HG03432 (cell line): ENCODE data around the gene CPVL.
"Not testable (repeated sequence)": the region's sequence is repeated elsewhere in the genome, so short reads cannot be mapped to it uniquely, and the experiment has no call there.

Source experiments
- ATAC-seq: cut with Tn5 transposase; IDR thresholded peaks from one replicate; pipeline ENCODE4 v1.9.1; 2021; ENCODE audit warnings: mild to moderate bottlenecking, moderate library complexity; ENCODE audit not compliant: unreplicated experiment

The CPVL gene

GRCh38 chr7:29093091-29093490 is 53.2 kb downstream of the CPVL start:
- ATAC-seq: not testable (repeated sequence)

- ATAC-seq: peak; percentile 90
Measured at GRCh38 chr7:29091715-29092114, 54.6 kb downstream of the CPVL start.

DNA sequence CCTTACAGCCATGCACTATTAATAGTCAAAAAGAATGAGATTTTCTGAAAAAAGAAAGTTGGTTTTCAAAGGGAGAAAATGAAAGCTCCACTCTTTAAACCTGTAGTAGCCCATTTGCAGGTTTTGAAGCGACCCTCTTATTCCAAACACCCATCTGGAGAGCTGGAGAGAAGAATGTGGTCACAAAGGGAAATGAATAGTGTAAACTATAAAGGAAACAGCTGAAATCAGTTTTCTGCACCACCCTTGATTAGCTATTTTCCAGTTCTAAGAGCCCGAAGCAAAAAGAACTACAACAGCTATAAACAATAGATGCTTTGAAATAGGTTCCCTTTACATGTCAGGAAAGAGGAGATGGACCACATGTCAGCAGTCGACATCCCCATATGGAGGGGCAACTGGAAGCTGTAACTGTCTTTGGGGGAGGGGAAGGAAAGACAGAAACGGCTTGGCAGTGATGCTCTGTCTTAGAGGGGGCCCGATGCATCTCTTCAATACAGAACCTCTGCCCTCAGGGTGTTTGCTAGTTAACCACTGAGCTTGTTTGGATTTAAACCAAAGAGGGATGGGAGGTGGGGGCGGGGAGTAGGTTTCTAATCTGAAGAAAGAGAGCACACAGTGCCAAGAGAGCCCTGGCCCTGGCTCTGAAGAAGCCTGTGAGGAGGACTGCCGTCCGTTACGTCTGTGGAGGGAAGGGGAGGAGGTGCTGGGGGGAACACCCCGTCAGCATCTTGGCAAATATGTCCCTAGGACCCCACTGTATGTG is 55.3 kb downstream of the CPVL start:
- peak; percentile 42 for ATAC-seq

DNA sequence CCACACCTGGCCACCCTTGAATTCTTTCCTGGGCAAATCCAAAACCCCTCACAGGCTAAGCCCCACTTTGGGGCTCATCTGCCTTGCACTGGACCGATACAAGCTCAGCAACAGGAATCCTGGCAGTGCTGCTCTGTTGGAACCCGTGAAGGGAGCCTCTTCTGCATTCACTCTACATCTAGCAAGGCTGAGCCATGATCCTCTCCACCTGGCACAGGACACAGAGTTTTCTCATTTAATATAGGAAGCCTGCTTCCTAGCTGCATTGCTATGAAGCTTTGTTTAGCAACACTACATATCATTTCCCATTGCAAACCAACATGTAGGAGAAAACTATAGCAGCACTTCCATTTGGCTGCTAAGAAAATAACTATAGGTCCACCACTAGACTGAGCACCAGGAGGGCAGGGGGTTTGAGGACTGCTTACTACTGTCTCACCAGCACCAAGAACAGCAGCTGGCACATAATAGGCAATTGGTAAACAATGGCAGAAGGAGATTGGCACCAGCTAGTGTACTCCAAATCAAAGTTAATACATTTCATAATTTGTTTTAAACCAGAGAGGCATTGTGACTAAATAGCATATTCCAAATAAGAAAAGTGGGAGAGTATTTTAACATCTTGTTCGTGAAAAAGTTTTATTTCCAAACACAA is 56.1 kb downstream of the CPVL start:
- no peak for ATAC-seq

DNA sequence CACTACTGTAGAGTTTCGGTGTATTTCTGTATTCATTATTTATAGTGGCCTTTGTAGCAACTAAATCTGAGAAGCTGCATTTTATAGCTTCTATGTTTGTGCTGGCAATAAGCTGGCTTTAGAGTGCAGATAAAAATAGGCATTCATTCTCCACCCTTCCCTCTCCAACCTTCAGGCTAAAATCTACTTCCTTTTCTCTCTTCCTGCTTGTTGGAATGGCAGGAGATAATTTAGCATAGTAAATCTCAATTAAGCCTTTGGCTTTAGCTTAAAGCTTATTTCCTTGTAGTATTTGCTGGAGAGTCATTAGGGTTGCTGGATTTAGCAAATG is 58.5 kb downstream of the CPVL start:
- no peak for ATAC-seq

- no peak for ATAC-seq
Measured at GRCh38 chr7:29086545-29086944, 59.8 kb downstream of the CPVL start.

DNA sequence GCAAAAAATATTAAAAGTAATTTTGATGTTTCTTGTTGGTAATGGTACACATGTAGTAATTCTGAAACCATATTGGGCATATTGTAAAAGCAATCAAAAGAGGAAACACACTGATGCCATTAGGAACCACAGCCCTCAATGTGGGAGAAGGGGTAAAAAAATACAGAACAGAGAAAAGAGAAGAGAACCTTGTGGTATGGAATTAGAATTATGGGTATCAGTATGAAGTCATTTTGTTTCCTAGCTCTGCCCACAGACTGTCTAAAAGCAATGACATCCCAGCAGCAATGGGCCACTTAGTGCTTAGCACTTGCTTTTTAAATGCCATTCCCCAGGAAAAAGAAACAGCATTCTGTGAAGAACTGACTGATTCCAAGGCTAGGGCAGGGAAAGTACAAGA is 61.5 kb downstream of the CPVL start:
- ATAC-seq: peak; percentile 90

DNA sequence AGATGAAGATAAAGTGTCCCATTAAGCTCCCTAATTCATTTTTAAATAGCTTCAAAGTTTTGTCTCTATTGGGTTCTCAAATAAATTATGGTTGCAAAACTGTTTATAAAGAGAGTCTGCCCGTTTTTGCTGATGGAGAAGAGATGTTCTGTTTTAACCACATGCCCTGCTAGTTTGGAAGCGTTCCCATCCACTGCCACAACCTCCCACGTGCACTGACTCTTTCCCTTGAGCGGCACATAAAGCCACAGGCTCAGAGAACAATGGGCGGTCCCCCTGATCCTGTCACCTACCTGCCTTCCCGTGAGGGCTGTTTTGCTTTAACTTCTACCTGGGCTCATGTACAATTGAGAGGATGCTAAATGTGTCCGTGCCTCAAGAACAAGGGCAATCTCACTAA is 65.5 kb downstream of the CPVL start:
- no peak for ATAC-seq

GRCh38 chr7:29078311-29079260 is 67.8 kb downstream of the CPVL start:
- no peak for ATAC-seq

- no peak for ATAC-seq
Measured at GRCh38 chr7:29077854-29078253, 68.5 kb downstream of the CPVL start.

- no peak for ATAC-seq
Measured at GRCh38 chr7:29077176-29077575, 69.2 kb downstream of the CPVL start.

DNA sequence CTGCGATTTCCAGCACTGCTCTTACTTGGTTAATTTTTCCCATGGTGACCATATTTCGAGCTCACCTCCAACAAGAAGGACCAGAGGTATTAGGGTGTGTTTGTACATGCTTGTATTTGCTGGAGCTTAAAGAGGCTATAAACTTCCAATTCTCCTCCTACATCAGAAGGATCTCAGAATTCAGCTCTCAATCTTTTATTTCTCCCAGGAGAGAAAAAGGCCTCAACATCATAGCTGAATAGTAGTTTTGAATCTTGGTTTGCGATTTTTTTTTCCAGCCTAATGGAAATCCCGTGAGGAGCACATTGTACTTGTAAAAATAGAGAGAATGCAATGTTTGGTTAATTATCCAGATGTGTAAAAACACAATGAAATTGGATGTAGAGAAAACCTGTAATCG is 69.7 kb downstream of the CPVL start:
- ATAC-seq: no peak

DNA sequence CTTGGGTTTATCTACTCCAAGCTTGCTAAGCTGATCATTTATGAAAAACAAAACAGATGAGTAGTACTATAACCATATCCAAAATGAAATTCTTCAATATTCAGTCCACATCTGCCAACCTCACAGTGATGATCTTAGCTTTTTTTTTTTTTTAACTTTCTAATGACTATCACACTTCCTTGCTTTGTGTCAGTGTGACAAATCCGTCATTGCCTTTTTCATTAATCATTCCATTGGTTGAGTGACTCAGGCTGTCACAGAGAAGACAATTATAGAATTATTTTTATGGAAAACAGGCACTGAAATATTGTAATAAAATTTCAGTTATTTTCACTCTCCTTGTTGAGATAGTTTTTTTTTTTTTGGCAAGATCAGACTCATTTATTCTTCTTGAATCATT is 70.7 kb downstream of the CPVL start:
- no peak for ATAC-seq

DNA sequence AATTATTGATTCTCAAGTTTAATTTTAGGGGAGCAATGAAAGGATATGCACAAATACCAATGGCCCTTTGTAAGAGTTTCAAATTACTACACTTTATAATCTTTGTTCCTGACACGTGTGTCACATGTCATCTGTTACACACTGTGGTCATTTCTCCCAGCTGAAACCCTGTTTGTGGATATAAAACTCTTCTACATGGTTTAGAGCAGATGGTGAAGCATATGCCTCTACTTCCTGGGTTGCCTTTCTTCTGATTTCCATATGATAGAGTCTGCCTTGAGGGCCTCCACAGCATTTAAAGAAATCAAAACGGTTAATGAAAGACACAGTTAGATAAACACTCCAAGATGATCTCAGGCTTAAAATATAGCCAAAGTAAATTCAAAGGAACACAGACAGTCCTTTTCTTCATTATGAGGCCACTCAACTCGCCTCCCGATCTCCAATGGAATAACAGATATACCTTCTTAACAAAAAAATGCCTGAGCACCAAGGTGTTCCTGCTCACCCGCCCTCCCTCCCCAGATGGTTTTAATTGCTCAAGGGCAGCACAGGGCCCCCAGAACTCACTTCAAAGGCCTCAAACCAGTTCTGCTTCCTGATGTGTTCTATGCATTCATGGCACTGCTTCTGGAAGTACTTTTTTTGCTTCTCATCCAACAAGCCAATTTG is 75.0 kb downstream of the CPVL start:
- ATAC-seq: no peak

DNA sequence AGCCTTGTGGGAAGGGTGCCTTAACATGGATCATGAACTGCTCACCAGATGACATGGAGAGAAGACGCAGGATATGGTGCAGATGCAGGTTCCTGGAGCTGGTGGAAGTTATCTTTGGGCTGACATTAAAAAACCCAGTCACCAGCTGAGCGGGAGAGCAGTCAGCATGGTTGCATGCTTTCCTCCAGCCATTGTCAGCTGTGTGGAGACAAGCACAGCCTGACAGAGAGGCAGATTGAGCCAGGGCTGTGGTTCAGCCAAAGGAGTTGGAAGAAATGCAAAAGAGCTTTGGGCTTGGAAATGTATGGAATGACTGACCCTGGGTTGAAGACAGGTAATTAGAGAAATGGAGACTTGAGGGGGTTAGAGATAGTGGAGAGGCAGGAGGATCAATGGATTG is 79.7 kb downstream of the CPVL start:
- ATAC-seq: no peak

- ATAC-seq: no peak
Measured at GRCh38 chr7:29065181-29065857, 81.0 kb downstream of the CPVL start.

DNA sequence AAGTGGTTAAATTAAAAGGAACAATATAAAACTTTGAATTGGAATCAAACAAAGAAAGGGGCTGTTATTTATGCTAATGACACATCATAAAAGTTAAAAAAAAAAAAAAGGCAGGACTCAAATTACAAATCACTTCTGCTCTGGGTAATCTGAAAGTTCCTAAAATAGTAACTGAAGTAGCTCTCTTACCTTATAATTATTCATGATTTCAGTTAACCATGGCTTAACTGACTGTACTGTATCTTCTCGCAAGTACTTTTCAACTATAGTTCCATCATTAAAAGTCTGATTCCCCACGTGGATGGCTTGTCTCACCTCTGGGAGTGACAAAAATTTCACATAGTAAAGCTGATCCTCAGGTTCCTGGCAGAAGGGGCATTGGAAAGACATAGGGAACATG is 82.5 kb downstream of the CPVL start:
- no peak for ATAC-seq

DNA sequence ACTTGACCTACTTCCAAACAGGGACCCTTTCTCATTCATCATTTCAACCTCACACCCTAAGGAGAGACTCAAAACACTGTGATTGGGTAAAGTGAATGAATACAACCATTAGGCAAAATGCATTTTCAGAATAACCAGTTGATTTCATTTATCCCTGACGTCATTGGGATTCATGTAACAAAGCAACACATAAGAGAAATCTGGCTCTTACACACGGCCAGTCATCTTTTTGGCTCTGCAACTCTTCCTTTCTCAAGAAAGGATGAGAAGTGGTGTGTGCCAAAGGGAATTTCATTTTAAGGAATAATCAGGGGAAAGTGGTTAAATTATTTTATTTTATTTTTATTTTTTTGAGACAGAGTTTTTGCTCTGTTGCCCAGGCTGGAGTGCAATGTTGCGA is 83.1 kb downstream of the CPVL start:
- no peak for ATAC-seq

- no peak for ATAC-seq
Measured at GRCh38 chr7:29053105-29053872, 93.0 kb downstream of the CPVL start.

DNA sequence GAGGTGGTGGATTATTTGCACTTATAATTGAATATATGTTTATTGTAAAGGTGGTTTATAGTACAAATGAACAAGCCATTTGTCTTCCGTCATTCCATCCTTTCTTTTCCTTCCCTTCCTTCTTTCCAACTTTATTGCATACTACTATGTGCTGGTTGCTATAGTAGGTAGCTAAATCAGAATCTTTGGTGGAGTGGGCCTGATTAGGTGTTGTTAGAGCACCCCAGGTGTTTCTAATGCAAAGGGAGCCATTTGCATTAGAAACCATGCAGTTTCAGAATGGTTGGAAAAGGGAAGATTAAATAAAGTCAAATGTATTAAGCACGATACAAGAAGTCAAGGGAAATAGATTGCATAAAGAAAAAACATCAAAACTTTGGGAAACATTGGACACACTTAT is 99.4 kb downstream of the CPVL start:
- no peak for ATAC-seq
